ENCODE results near the gene FOXQ1.

DNA sequence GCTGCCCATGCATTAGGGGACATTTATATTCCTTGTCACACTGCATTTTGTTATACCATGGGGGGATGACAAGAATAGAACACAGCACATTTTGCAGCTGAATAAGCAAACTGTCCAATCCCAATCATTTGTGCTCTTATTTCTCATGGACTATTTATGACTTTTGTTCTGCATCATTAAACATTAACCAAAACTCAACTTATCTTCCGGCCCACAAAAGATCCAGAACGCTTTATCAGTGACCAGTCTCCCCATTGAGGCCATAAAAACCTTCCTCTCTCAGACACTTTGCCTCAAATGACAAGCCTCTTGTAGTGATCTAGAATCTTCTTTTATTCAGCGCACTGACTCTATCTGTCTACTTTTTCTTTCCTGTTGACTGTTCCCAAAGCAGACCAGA, 28.4 kb upstream of the FOXQ1 start:
- TF ChIP-seq, protein P1, sequence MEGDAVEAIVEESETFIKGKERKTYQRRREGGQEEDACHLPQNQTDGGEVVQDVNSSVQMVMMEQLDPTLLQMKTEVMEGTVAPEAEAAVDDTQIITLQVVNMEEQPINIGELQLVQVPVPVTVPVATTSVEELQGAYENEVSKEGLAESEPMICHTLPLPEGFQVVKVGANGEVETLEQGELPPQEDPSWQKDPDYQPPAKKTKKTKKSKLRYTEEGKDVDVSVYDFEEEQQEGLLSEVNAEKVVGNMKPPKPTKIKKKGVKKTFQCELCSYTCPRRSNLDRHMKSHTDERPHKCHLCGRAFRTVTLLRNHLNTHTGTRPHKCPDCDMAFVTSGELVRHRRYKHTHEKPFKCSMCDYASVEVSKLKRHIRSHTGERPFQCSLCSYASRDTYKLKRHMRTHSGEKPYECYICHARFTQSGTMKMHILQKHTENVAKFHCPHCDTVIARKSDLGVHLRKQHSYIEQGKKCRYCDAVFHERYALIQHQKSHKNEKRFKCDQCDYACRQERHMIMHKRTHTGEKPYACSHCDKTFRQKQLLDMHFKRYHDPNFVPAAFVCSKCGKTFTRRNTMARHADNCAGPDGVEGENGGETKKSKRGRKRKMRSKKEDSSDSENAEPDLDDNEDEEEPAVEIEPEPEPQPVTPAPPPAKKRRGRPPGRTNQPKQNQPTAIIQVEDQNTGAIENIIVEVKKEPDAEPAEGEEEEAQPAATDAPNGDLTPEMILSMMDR (conservative IDR thresholded peaks at IDR 0.05), result no peak
- TF ChIP-seq EZH2 (IDR thresholded peaks at IDR 0.05; ENCODE audit: low read depth), result no peak

All from PC-9 (cell line).